Left renal pelvis (tissue), 4 donors: ENCODE data around the gene KANK2. TPM values are rescaled to one million over a fixed set of nuclear protein-coding genes. Genes with fewer than 3 reads are reported as not detected.
"Not testable (repeated sequence)": the region's sequence is repeated elsewhere in the genome, so short reads cannot be mapped to it uniquely, and the experiment has no call there.

Experiments
- DNase-seq, 4 donors: peaks; one replicate each; pipeline ENCODE4 v3.0.0-alpha.2; 2013; ENCODE audit warnings: low read depth in 4 of 4, low spot score in 3 of 4
- polyA plus RNA-seq, 4 donors: library from polyadenylated mRNA; unstranded; fragments of 120-200 nt; gene quantifications; one replicate each; pipeline ENCODE4 v1.2.1, GENCODE V29; 2013; ENCODE audit not compliant: insufficient read length in 4 of 4

Gene KANK2
- polyA plus RNA-seq, 4 donors, result 110 to 199 (median 130) TPM

DNA sequence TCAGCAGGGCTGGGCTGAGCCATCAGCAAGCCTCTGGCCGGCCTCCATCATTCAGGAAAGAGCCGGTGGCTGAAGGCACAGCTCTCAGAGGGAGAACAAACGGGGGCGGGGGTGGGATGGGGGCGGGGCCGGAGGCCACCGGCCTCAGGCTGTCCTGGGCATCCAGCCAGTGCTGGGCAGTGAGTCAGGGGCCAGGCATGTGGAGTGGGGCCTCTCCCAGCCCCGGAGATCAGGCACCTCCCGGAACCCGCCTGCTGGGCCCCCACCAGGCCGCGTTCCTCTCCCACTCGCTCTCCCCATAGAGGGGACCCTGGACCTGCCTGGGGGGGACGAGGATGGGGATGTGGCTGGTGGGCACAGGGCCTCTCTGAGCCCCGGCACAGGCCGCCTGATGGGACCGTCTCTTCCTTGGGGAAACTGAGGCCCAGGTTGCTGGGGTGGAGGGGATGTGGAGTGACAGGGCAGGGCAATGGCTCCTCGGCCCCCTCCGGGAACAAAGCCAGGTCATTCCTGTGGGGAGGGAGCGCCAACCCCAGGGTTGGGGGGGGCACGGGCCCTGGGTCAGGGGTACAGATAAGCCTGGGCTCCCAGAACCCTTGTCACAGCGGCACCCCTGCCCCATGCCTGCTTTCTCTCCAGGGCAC lies 54.7 kb downstream of the KANK2 start:
- peak in 1 of 4 donors; percentile 71 for DNase-seq

- no peak for DNase-seq
Observed at GRCh38 chr19:11141937-11142527, 55.3 kb downstream of the KANK2 start.

DNA sequence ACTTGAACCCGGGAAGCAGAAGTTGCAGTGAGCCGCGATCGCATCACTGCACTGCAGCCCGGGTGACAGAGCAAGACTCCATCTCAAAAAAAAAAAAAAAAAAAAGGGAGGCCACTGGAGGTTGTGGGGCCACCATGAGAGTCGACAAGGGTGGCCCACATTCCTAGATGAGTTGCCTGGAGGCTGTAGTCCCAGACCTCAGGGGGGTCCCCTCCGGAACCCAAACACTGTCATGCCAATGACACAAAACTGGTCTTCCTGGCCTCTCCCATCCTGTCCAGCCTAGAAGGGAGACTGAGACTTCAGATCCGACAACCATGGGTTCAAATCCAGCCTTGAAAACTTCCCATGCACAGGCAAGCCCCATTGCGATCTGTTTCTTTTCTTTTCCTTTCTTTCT lies 56.4 kb downstream of the KANK2 start:
- DNase-seq, result no peak

GRCh38 chr19:11140023-11140538 lies 57.3 kb downstream of the KANK2 start:
- not testable (repeated sequence) for DNase-seq

DNA sequence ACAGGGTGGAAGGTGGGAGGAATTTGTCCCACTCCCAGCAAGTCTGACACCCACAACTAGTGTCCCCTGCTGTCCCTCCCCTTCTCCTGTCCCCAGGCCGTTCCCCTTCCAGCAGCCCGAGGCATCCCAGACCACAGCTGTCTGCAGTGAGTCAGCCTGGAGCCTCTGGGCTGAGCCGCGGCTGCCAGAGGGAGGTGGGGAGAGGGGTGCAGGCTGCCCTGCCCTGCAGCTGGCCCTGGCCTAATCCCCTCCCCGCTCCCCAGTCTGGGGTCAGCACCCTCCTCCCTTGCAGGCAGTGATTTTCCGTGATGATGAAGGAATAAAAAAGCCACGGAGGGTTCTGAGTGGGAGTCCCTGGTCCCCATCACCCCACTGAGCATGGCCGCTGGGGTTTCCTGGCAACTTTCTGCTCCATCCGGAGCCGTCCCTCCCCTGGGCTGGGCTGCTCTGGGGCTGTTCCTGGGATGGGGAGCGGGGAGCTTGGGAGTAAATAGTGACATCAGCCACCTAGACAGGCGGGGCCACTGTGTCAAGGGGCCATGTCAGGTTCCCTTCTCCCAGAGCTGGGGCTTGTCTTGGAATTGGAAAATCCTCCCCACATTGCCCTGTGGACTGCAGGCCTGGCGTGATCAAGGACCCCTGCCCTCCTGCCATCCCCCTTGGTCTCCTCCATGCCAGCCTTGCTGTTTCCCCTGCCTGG lies 58.6 kb downstream of the KANK2 start:
- no peak for DNase-seq

DNA sequence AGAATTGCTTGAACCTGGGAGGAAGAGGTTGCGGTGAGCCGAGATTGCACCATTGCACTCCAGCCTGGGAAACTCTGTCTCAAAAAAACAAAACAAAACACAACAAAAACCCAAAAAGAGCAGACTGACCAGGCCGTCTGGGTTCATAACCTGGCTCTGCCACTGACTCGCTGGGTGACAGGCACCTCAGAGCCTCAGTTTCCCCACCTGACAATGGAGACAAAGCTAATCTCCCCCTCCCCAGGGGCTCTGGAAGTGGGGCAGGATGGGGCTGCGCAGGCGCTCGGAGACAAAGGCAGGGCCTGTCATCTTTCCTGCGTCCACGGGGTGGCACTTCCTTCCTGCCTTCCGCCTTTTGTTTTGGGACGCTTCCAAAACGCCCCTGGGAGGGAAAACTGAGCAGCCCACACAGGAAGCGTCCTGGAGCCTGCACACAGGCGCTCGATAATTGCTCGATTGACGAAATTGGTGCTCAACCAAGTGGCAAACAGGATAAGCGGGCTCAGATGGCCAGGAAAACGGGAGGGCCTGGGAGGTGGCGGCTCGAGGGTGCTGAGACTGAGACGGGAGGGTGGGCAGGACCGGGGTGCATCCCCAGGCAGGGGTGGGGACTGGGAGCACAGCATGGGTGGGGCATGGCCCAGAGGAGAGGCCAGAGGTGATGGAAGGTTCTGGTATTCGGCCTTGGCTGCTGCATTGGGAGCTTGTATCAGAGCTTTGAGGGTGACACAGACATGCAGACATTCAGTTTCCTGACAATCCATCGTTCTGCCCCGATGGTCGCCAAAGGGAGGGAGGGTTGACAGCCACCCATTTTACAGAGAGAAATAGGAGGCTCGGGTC lies 59.6 kb downstream of the KANK2 start:
- DNase-seq, result peak in 2 of 4 donors; percentile 78 to 80

GRCh38 chr19:11136400-11137101 lies 60.8 kb downstream of the KANK2 start:
- no peak for DNase-seq

- no peak for DNase-seq
Observed at GRCh38 chr19:11131471-11131870, 65.9 kb downstream of the KANK2 start.

GRCh38 chr19:11130824-11131455 lies 66.4 kb downstream of the KANK2 start:
- DNase-seq, result no peak

- no peak for DNase-seq
Observed at GRCh38 chr19:11127905-11128304, 69.4 kb downstream of the KANK2 start.

- DNase-seq, result peak in 1 of 4 donors; percentile 68
Observed at GRCh38 chr19:11125994-11126685, 71.2 kb downstream of the KANK2 start.

- not testable (repeated sequence) for DNase-seq
Observed at GRCh38 chr19:11124157-11124556, 73.2 kb downstream of the KANK2 start.

DNA sequence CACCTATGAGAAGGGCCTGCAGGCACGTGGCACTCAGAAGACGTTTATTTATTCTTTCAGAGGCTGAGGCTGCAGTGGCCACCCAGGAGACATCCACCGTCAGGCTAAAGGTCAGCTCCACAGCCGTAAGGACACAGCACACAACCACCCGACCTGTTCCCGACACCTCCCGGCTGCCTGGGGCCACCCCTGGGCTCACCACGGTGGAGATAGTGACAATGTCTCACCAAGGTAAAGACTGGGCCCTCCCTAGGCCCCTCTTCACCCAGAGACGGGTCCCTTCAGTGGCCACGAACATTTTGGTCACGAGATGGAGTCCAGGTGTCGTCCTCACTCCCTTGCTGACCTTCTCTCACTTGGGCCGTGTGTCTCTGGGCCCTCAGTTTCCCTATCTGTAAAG lies 74.2 kb downstream of the KANK2 start:
- no peak for DNase-seq

- not testable (repeated sequence) for DNase-seq
Observed at GRCh38 chr19:11121963-11122362, 75.4 kb downstream of the KANK2 start.

DNA sequence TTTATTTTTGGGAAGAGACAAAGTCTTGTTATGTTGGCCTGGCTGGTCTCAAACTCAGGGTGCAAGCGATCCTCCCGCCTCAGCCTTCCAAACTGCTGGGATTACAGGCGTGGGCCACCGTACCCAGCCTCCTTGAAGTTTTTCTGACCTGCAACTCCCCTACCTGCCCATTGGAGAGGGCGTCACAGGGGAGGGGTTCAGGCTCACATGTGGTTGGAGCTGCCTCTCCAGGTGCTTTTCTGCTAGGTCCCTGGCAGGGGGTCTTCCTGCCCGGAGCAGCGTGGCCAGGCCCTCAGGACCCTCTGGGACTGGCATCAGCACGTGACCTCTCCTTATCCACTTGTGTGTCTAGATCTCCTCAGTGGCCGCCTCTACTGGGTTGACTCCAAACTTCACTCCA lies 80.8 kb downstream of the KANK2 start:
- no peak for DNase-seq

- DNase-seq, result no peak
Observed at GRCh38 chr19:11115895-11116446, 81.4 kb downstream of the KANK2 start.

DNA sequence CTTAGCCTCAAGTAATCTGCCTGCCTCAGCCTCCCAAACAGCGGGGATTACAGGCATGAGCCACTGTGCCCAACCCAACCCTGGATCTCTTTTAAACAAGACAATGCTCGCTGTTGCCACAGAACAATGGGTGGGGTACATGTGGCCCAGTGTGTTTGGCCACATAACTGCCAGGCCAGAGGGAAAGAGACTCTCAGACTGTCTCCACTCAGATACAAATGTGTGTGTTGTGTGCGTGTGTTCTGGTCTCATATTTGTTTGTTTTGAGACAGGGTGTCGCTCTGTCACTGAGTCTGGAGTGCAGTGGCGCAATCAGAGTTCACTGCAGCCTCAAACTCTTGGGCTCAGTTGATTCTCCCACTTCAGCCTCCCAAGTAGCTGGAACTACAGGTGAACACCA lies 82.3 kb downstream of the KANK2 start:
- DNase-seq, result no peak
